Inflammatory macrophage treated with lipopolysaccharide for 1 hour (primary cell): ENCODE measurements around the gene GOLM1.

Source experiments
- DNase-seq, 2 donors: peaks; one replicate each; pipeline ENCODE4 v3.0.0-alpha.2; 2020 to 2022

Gene GOLM1

GRCh38 chr9:86043999-86044398 lies 55.4 kb downstream of the GOLM1 start:
- DNase-seq = peak in 1 of 2 donors; percentile 5

- DNase-seq = no peak
These were observed 55.8 kb downstream of the GOLM1 start for GRCh38 chr9:86043586-86043985.

- DNase-seq = no peak
These were observed 57.0 kb downstream of the GOLM1 start for GRCh38 chr9:86042199-86042978.

GRCh38 chr9:86041311-86041741 lies 58.0 kb downstream of the GOLM1 start:
- no peak for DNase-seq

GRCh38 chr9:86040861-86041155 lies 58.5 kb downstream of the GOLM1 start:
- DNase-seq = no peak

GRCh38 chr9:86039991-86040860 lies 59.1 kb downstream of the GOLM1 start:
- DNase-seq = no peak

- no peak for DNase-seq
These were observed 62.8 kb downstream of the GOLM1 start for GRCh38 chr9:86036555-86036954.

- no peak for DNase-seq
These were observed 63.4 kb downstream of the GOLM1 start for GRCh38 chr9:86035827-86036440.

GRCh38 chr9:86034863-86035734 lies 64.3 kb downstream of the GOLM1 start:
- DNase-seq = peak; percentile 8 to 26

GRCh38 chr9:86027767-86028166 lies 71.6 kb downstream of the GOLM1 start:
- DNase-seq = no peak

- no peak for DNase-seq
These were observed 76.6 kb downstream of the GOLM1 start for GRCh38 chr9:86022687-86023266.

- DNase-seq = no peak
These were observed 78.2 kb downstream of the GOLM1 start for GRCh38 chr9:86021166-86021565.

GRCh38 chr9:86020731-86021130 lies 78.6 kb downstream of the GOLM1 start:
- no peak for DNase-seq

GRCh38 chr9:86009133-86009532 lies 90.2 kb downstream of the GOLM1 start:
- no peak for DNase-seq

GRCh38 chr9:86005253-86005775 lies 94.0 kb downstream of the GOLM1 start:
- DNase-seq = no peak

- peak; percentile 6 to 25 for DNase-seq
These were observed 103.8 kb downstream of the GOLM1 start for GRCh38 chr9:85995599-85995998.

- no peak for DNase-seq
These were observed 104.3 kb downstream of the GOLM1 start for GRCh38 chr9:85995097-85995496.

GRCh38 chr9:85994191-85994590 lies 105.2 kb downstream of the GOLM1 start:
- DNase-seq = no peak

GRCh38 chr9:85987236-85987635 lies 112.1 kb downstream of the GOLM1 start:
- no peak for DNase-seq

GRCh38 chr9:85984457-85984856 lies 114.9 kb downstream of the GOLM1 start:
- DNase-seq = no peak

GRCh38 chr9:85981369-85981768 lies 118.0 kb downstream of the GOLM1 start:
- DNase-seq = no peak

GRCh38 chr9:85978496-85978895 lies 120.9 kb downstream of the GOLM1 start:
- no peak for DNase-seq
